ENCODE data around the gene TUFM. TPM values are rescaled to one million over a fixed set of nuclear protein-coding genes. Genes with fewer than 3 reads are reported as not detected.
"Not testable (repeated sequence)": the region's sequence is repeated elsewhere in the genome, so short reads cannot be mapped to it uniquely, and the experiment has no call there.

Gene TUFM
- total RNA-seq = 100 to 1,000 TPM in 3 of 4 donors, 10 to 100 TPM in 1; 95.7 to 172 (median 126) TPM

DNA sequence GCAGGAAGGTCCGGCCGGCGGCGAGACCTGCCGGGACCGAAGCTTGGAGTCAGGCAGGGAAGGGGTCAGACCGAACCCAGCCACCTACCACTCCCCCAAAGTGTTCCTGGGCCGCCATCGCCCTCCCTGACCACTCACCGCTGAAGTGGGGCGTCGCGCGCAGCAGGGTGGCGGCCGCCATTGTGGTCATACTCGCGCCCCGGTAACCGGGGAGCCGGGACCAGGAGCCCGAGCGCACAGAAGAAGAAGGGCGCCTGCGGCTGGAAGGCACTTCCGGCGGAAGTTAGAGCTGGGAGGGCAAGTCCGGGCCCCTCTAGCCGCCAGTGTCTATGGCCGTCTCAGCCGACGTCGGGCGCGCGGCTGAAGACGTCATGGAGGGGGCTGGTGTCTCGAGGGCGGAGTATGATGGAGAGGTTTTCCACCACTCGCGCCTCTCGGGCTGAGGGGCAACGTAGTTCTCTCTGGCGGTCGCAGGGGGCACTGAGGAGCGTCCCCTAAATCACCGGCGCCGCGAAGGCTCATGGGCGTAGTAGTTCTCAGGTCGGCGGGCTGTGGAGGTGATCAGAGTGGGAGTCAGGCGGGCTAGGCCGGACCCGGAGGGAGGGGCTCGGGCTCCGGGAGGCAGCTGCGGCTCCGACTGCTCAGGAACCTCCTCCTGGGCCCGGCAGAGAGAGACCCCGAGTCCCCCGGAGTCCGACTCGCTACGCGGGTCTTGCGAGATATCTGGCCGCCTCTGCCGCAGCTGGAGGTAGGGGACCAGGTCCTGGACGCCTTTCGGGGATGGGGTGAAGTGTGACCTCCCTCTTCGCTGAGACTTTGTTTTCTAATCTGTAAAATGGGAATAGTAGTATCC lies at the start of gene TUFM:
Gene TUFM, minus strand, starts transcription at position 269 of the 853 bp plus-strand sequence. Its CDS starts 79 bp downstream, at position 190.
- peak; percentile 98 to 99 for DNase-seq
- peaks cover 28% of the 10 kb centered on the region in 2 donors for H3K36me3 ChIP-seq
- TF ChIP-seq, protein P1, sequence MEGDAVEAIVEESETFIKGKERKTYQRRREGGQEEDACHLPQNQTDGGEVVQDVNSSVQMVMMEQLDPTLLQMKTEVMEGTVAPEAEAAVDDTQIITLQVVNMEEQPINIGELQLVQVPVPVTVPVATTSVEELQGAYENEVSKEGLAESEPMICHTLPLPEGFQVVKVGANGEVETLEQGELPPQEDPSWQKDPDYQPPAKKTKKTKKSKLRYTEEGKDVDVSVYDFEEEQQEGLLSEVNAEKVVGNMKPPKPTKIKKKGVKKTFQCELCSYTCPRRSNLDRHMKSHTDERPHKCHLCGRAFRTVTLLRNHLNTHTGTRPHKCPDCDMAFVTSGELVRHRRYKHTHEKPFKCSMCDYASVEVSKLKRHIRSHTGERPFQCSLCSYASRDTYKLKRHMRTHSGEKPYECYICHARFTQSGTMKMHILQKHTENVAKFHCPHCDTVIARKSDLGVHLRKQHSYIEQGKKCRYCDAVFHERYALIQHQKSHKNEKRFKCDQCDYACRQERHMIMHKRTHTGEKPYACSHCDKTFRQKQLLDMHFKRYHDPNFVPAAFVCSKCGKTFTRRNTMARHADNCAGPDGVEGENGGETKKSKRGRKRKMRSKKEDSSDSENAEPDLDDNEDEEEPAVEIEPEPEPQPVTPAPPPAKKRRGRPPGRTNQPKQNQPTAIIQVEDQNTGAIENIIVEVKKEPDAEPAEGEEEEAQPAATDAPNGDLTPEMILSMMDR (IDR thresholded peaks at IDR 0.05) = peak; percentile 52 to 77 (median 70)
- TF ChIP-seq POLR2A (IDR thresholded peaks at IDR 0.05) = peak in 1 of 2 donors; percentile 72
- H3K27ac ChIP-seq = peak within 1 kb of the TSS; percentile 71 to 82 (median 82)
- no peaks in the 10 kb centered on the region for H3K27me3 ChIP-seq
- WGBS, 2 donors = 0 to 3% methylated on average over 7 to 24 of the region's 73 CpGs
- peaks cover 14 to 17% of the 10 kb centered on the region in 2 donors for H3K4me1 ChIP-seq
- H3K4me3 ChIP-seq (replicated peaks in 1 of 3) = peak within 1 kb of the TSS; percentile 72 to 95 (median 74)
- H3K9me3 ChIP-seq = no peaks in the 10 kb centered on the region
- intact Hi-C loops (cut with DNase I) = no loop called here

DNA sequence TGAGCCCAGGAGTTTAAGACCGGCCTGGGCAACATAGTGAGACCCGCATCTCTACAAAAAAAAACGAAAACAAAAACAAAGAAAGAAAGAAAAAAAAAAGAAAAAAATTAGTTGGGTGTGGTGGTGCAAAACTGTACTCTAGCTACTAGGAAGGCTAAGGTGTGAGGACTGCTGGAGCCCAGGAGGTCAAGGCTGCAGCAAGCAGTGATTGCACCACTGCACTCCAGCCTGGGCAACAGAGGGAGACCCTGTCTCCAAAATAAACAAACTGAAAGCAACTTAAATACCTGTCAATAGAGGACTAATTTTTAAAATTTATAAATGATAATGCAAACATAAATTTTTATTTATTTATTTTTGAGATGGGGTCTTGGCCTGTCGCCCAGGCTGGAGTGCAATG lies 49.5 kb upstream of the TUFM start:
- Histone ChIP-seq H3K9me3 (no peaks in the 10 kb centered on the region), H3K27me3 (no peaks in the 10 kb centered on the region), H3K4me1 (no peaks in the 10 kb centered on the region), H3K4me3 (replicated peaks in 1 of 3) (no peak overlapping the region), H3K27ac (no peak overlapping the region), H3K36me3 (no peaks in the 10 kb centered on the region)
- 89 to 95% methylated on average over 4 of the region's 4 CpGs for WGBS, 2 donors
- no peak for DNase-seq
- TF ChIP-seq POLR2A (IDR thresholded peaks at IDR 0.05) = no peak
- TF ChIP-seq, protein P1 (IDR thresholded peaks at IDR 0.05) = no peak
- intact Hi-C loops (cut with DNase I) = no loop called here

DNA sequence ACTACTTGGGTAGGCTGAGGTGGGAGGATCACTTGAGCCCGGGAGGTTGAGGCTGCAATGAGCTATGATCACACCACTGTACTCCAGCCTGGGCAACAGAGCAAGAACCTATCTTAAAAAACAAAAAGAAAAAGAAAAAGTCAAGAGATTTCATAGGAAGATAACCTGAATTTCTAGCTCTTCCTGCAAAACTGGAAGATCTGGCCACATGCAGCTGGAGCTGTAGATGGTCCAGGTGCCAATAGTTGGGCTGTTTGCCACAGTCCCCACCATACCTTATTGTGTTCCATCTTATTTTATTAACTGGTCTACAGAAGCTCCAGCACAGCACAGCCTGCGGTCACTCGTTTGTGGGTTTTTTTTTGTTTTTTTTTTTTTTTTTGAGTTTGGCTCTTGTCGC lies 47.1 kb upstream of the TUFM start:
- Histone ChIP-seq H3K36me3 (no peaks in the 10 kb centered on the region), H3K4me1 (no peaks in the 10 kb centered on the region), H3K27ac (no peak overlapping the region), H3K9me3 (no peaks in the 10 kb centered on the region), H3K27me3 (no peaks in the 10 kb centered on the region), H3K4me3 (replicated peaks in 1 of 3) (no peak overlapping the region)
- intact Hi-C loops (cut with DNase I) = no loop called here
- no peak for DNase-seq
- WGBS, 2 donors = 94 to 95% methylated on average over 4 of the region's 4 CpGs
- no peak for TF ChIP-seq POLR2A (IDR thresholded peaks at IDR 0.05)
- TF ChIP-seq, protein P1 (IDR thresholded peaks at IDR 0.05) = no peak

DNA sequence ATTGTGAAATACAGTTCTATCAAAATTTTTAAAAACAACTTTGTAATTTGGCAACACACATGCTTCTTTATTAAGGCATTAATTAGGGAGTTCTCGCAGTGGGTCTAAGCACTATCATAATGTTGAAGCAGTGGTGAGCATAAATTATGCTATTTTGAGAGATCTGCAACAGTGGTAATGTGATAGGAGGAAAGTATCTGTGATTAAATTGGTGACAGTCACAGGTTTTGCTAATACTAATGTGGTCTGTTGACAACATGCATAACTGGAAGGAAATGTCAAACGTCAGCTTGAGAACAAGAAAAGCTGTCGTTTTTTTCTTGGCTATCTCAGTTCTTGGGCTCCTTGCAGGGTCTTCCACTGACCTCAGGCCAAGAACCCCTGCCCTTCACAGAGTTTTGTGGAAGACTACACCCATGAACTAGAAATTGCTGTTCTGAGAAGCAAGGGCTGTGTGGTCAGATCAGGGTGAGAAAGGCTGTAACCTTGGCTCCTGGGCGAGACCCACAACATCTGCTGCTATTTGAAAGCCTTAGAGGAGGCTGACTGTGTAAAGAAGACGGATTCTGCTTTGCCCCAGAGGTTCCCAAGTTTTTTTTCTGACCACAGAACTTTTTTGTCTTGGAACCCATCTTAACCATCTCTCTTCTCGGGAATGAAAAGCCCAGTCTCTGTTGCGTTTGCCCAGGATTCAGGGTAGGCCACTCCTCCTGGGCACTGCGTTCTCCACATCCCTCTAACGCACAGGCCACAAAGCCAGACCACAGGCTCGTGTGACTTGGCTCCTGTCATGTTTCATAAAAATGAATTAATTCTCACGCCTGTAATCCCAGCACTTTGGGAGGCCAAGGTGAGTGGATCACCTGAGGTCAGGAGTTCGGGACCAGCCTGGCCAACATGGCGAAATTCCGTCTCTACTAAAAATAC lies 46.1 kb upstream of the TUFM start:
- no peaks in the 10 kb centered on the region for H3K4me1 ChIP-seq
- DNase-seq = no peak
- H3K27me3 ChIP-seq = no peaks in the 10 kb centered on the region
- H3K4me3 ChIP-seq (replicated peaks in 1 of 3) = no peak overlapping the region
- no peaks in the 10 kb centered on the region for H3K36me3 ChIP-seq
- H3K27ac ChIP-seq = no peak overlapping the region
- 81 to 82% methylated on average over 14 of the region's 14 CpGs for WGBS, 2 donors
- intact Hi-C loops (cut with DNase I) = no loop called here
- no peak for TF ChIP-seq POLR2A (IDR thresholded peaks at IDR 0.05)
- TF ChIP-seq, protein P1 (IDR thresholded peaks at IDR 0.05) = no peak
- no peaks in the 10 kb centered on the region for H3K9me3 ChIP-seq

DNA sequence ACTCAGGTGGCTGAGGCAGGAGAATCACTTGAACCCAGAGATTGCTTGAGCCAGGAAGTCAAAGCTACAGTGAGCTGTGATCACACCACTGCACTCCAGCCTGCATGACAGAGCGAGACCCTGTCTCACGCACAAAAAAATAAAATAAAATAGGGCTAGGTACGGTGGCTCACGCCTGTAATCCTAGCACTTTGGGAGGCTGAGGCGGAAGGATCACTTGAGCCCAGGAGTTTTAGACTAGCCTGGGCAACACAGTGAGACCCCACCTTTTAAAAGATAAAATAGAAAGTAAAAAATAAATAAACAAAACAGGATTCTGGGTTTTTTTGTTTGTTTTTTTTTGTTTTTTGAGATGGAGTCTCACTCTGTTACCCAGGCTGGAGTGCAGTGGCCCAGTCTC lies 44.2 kb upstream of the TUFM start:
- H3K27me3 ChIP-seq; DNase-seq; H3K9me3 ChIP-seq; H3K4me3 ChIP-seq (replicated peaks in 1 of 3); H3K27ac ChIP-seq; H3K4me1 ChIP-seq; intact Hi-C loops (cut with DNase I); H3K36me3 ChIP-seq: not testable (repeated sequence)
- 95 to 96% methylated on average over 5 of the region's 5 CpGs for WGBS, 2 donors
